GM19035 (cell line): ENCODE results near the gene CHD6.
"Not testable (repeated sequence)": the region's sequence is repeated elsewhere in the genome, so short reads cannot be mapped to it uniquely, and the experiment has no call there.

Experiments used
- ATAC-seq: cut with Tn5 transposase; IDR thresholded peaks from one replicate; pipeline ENCODE4 v1.9.1; 2021; ENCODE audit not compliant: unreplicated experiment

The CHD6 gene

GRCh38 chr20:41551011-41551705, 67.0 kb downstream of the CHD6 start:
- ATAC-seq, result no peak

GRCh38 chr20:41547221-41547620, 71.0 kb downstream of the CHD6 start:
- ATAC-seq, result no peak

GRCh38 chr20:41546535-41546934, 71.6 kb downstream of the CHD6 start:
- no peak for ATAC-seq

- ATAC-seq, result no peak
Observed at GRCh38 chr20:41544472-41544871, 73.7 kb downstream of the CHD6 start.

GRCh38 chr20:41540918-41541317, 77.3 kb downstream of the CHD6 start:
- ATAC-seq, result no peak

GRCh38 chr20:41540459-41540858, 77.7 kb downstream of the CHD6 start:
- no peak for ATAC-seq

- ATAC-seq, result no peak
Observed at GRCh38 chr20:41538810-41539596, 79.2 kb downstream of the CHD6 start.

GRCh38 chr20:41537865-41538264, 80.3 kb downstream of the CHD6 start:
- no peak for ATAC-seq

GRCh38 chr20:41535551-41535950, 82.6 kb downstream of the CHD6 start:
- not testable (repeated sequence) for ATAC-seq

GRCh38 chr20:41534842-41535241, 83.3 kb downstream of the CHD6 start:
- ATAC-seq, result no peak

- no peak for ATAC-seq
Observed at GRCh38 chr20:41534170-41534569, 84.0 kb downstream of the CHD6 start.

GRCh38 chr20:41533537-41534136, 84.5 kb downstream of the CHD6 start:
- no peak for ATAC-seq

- no peak for ATAC-seq
Observed at GRCh38 chr20:41532935-41533334, 85.2 kb downstream of the CHD6 start.

GRCh38 chr20:41531518-41532275, 86.5 kb downstream of the CHD6 start:
- ATAC-seq, result no peak

GRCh38 chr20:41530923-41531322, 87.3 kb downstream of the CHD6 start:
- no peak for ATAC-seq

- ATAC-seq, result no peak
Observed at GRCh38 chr20:41526327-41526726, 91.8 kb downstream of the CHD6 start.

- no peak for ATAC-seq
Observed at GRCh38 chr20:41524980-41525613, 93.1 kb downstream of the CHD6 start.

GRCh38 chr20:41523857-41524256, 94.3 kb downstream of the CHD6 start:
- no peak for ATAC-seq

GRCh38 chr20:41513829-41514228, 104.3 kb downstream of the CHD6 start:
- ATAC-seq, result no peak

GRCh38 chr20:41512624-41513023, 105.6 kb downstream of the CHD6 start:
- ATAC-seq, result no peak
